ENCODE results near the gene PTPRG. TPM values are rescaled to one million over a fixed set of nuclear protein-coding genes. Genes with fewer than 3 reads are reported as not detected.

The PTPRG gene
- total and polyA plus RNA-seq, 10 of the 15 experiments (the other 5 are each of a cell fraction or from before 2014, with no cell fraction given) = 0.29 to 20.7 (median 1.4) TPM

- ChIA-PET CTCF (interaction anchor here (4.1 kb wide), 1 partner anchor 11 kb away, joined by 22 read pairs; no protein-coding TSS in a partner anchor), SMC1A (ENCODE audit: uncharacterized antibody, unreplicated experiment) (interaction anchor here (1.7 to 4.2 kb wide), 2 partner anchors 10 to 207 kb away, joined by 5 to 50 read pairs; no protein-coding TSS in a partner anchor), POLR2A (interaction anchor here (0.7 to 0.8 kb wide), 2 partner anchors 91 to 206 kb away, joined by 6 read pairs; no protein-coding TSS in a partner anchor), RAD21 (ENCODE audit: unreplicated experiment) (no interaction called here)
- WGBS (ENCODE audit: insufficient coverage, insufficient replicate concordance, low lambda C conversion rate, missing lambda C conversion rate) = 29% methylated on average over 4 of the region's 6 CpGs
- H3K79me2 ChIP-seq (ENCODE audit: control insufficient read depth, insufficient read depth, low read length) = no peaks in the 10 kb centered on the region
- H3K27me3 ChIP-seq (replicated peaks in 1 of 2; ENCODE audit: control insufficient read depth in 2 of 2, insufficient read depth in 2 of 2, low read length in 1 of 2) = peaks cover 0 to 3% of the 10 kb centered on the region in 2 experiments; a peak in 1 of 4 replicates
- no peaks in the 10 kb centered on the region for H3K4me1 ChIP-seq (ENCODE audit: control insufficient read depth, insufficient read depth, low read length)
- H3K9me3 ChIP-seq (replicated peaks; ENCODE audit: control insufficient read depth, insufficient read depth, low read length) = no peaks in the 10 kb centered on the region
- no peaks in the 10 kb centered on the region for H4K20me1 ChIP-seq (ENCODE audit: control insufficient read depth, insufficient read depth)
- in situ Hi-C loops (cut with MboI) = no loop called here
- ATAC-seq = no peak
- no peak overlapping the region for H3K27ac ChIP-seq (ENCODE audit: control insufficient read depth, insufficient read depth)
- H3K36me3 ChIP-seq (ENCODE audit: control insufficient read depth in 2 of 2, insufficient read depth in 2 of 2, low read length in 1 of 2) = no peaks in the 10 kb centered on the region
- DNase-seq (ENCODE audit: low read depth, low spot score) = no peak
- no peak overlapping the region for H3K4me2 ChIP-seq (ENCODE audit: control insufficient read depth, insufficient read depth)
- FAIRE-seq = no peak
- BruUV-seq (replicated peaks) = no TSS peak
- TF ChIP-seq ZBED1 (IDR thresholded peaks at IDR 0.05; ENCODE audit: borderline replicate concordance) = no peak
- TF ChIP-seq WRNIP1 (IDR thresholded peaks at IDR 0.05; ENCODE audit: borderline replicate concordance, low read depth, low read length) = no peak
- no peak for TF ChIP-seq CHD4 (IDR thresholded peaks at IDR 0.05)
- TF ChIP-seq ATF2 (IDR thresholded peaks at IDR 0.05; ENCODE audit: low read length) = no peak
- TF ChIP-seq POLR2AphosphoS2 (IDR thresholded peaks at IDR 0.05; ENCODE audit: low read depth, low read length) = no peak
- no peak overlapping the region for H3K4me3 ChIP-seq
- H2AFZ ChIP-seq (ENCODE audit: control insufficient read depth, low read depth, low read length) = no peak overlapping the region
- no peak overlapping the region for H3K9ac ChIP-seq (ENCODE audit: control insufficient read depth, insufficient read depth, low read length)
- intact Hi-C loops (cut with micrococcal nuclease; ENCODE audit: unreplicated experiment) = no loop called here
These were observed 210.6 kb downstream of the PTPRG start for GRCh38 chr3:61771976-61772375.

- POLR2A ChIA-PET = no interaction called here
- SMC1A ChIA-PET (ENCODE audit: uncharacterized antibody, unreplicated experiment) = interaction anchor here (0.8 to 1.2 kb wide), 2 partner anchors 10 to 208 kb away, joined by 3 to 4 read pairs; no protein-coding TSS in a partner anchor
- FAIRE-seq (no peak), ATAC-seq (no peak), DNase-seq (ENCODE audit: low read depth, low spot score) (no peak)
- H3K79me2 ChIP-seq (ENCODE audit: control insufficient read depth, insufficient read depth, low read length) = no peaks in the 10 kb centered on the region
- CTCF ChIA-PET = interaction anchor here (4.1 kb wide), 1 partner anchor 10 kb away, joined by 22 read pairs; no protein-coding TSS in a partner anchor
- no peaks in the 10 kb centered on the region for H4K20me1 ChIP-seq (ENCODE audit: control insufficient read depth, insufficient read depth)
- in situ Hi-C loops (cut with MboI) = no loop called here
- 0% methylated on average over 1 of the region's 1 CpG for WGBS (ENCODE audit: insufficient coverage, insufficient replicate concordance, low lambda C conversion rate, missing lambda C conversion rate)
- H2AFZ ChIP-seq (ENCODE audit: control insufficient read depth, low read depth, low read length) = no peak overlapping the region
- H3K36me3 ChIP-seq (ENCODE audit: control insufficient read depth in 2 of 2, insufficient read depth in 2 of 2, low read length in 1 of 2) = no peaks in the 10 kb centered on the region
- no peaks in the 10 kb centered on the region for H3K9me3 ChIP-seq (replicated peaks; ENCODE audit: control insufficient read depth, insufficient read depth, low read length)
- H3K27me3 ChIP-seq (replicated peaks in 1 of 2; ENCODE audit: control insufficient read depth in 2 of 2, insufficient read depth in 2 of 2, low read length in 1 of 2) = peaks cover 0 to 3% of the 10 kb centered on the region in 2 experiments; a peak in 1 of 4 replicates
- no peak overlapping the region for H3K9ac ChIP-seq (ENCODE audit: control insufficient read depth, insufficient read depth, low read length)
- no peak overlapping the region for H3K4me2 ChIP-seq (ENCODE audit: control insufficient read depth, insufficient read depth)
- no peaks in the 10 kb centered on the region for H3K4me1 ChIP-seq (ENCODE audit: control insufficient read depth, insufficient read depth, low read length)
- no TSS peak for BruUV-seq (replicated peaks)
- intact Hi-C loops (cut with micrococcal nuclease; ENCODE audit: unreplicated experiment) = no loop called here
- H3K4me3 ChIP-seq = no peak overlapping the region
- RAD21 ChIA-PET (ENCODE audit: unreplicated experiment) = no interaction called here
- H3K27ac ChIP-seq (ENCODE audit: control insufficient read depth, insufficient read depth) = no peak overlapping the region
- TF ChIP-seq MLLT1 (IDR thresholded peaks at IDR 0.05) (no peak), PML (IDR thresholded peaks at IDR 0.05; ENCODE audit: low read length) (no peak), CHD2 (IDR thresholded peaks at IDR 0.05; ENCODE audit: borderline replicate concordance, low read depth, low read length) (no peak), RAD51 (IDR thresholded peaks at IDR 0.05) (no peak), PAX5 (IDR thresholded peaks at IDR 0.05; ENCODE audit: borderline replicate concordance, low read depth, low read length) (no peak), KAT2A (conservative IDR thresholded peaks at IDR 0.05; ENCODE audit: control insufficient read depth, low read depth, low read length) (no peak), SREBF1 (IDR thresholded peaks at IDR 0.05; ENCODE audit: low read length) (no peak), CBX3 (IDR thresholded peaks at IDR 0.05; ENCODE audit: borderline replicate concordance, low read depth) (no peak), FOS (IDR thresholded peaks at IDR 0.05; ENCODE audit: borderline replicate concordance, extremely low read depth, insufficient read length) (no peak), IRF5 (IDR thresholded peaks at IDR 0.05; ENCODE audit: borderline replicate concordance) (no peak)
These were observed 211.1 kb downstream of the PTPRG start for GRCh38 chr3:61772456-61772855.
